NCI-H187 (cell line): ENCODE results near the gene MICALL2.

Experiments
- DNase-seq, 2 experiments: peaks; one replicate each; lab custom pipeline; 2025; lab: John Stamatoyannopoulos, UW

MICALL2 gene

GRCh38 chr7:1433128-1433920 lies 25.9 kb downstream of the MICALL2 start:
- DNase-seq, result no peak

- peak in 1 of 2 experiments; percentile 15 for DNase-seq
These were observed 26.7 kb downstream of the MICALL2 start for GRCh38 chr7:1432411-1433082.

GRCh38 chr7:1431634-1432380 lies 27.5 kb downstream of the MICALL2 start:
- DNase-seq, result no peak

- DNase-seq, result no peak
These were observed 28.0 kb downstream of the MICALL2 start for GRCh38 chr7:1431226-1431625.

GRCh38 chr7:1430056-1430845 lies 29.0 kb downstream of the MICALL2 start:
- no peak for DNase-seq

GRCh38 chr7:1428941-1429501 lies 30.2 kb downstream of the MICALL2 start:
- no peak for DNase-seq

GRCh38 chr7:1427064-1427657 lies 32.1 kb downstream of the MICALL2 start:
- no peak for DNase-seq

- no peak for DNase-seq
These were observed 32.8 kb downstream of the MICALL2 start for GRCh38 chr7:1426474-1426873.

GRCh38 chr7:1425292-1426136 lies 33.8 kb downstream of the MICALL2 start:
- no peak for DNase-seq

GRCh38 chr7:1424041-1424440 lies 35.2 kb downstream of the MICALL2 start:
- no peak for DNase-seq

GRCh38 chr7:1423264-1423811 lies 35.9 kb downstream of the MICALL2 start:
- DNase-seq, result no peak

GRCh38 chr7:1422512-1423263 lies 36.6 kb downstream of the MICALL2 start:
- no peak for DNase-seq

GRCh38 chr7:1421946-1422345 lies 37.3 kb downstream of the MICALL2 start:
- DNase-seq, result no peak

- no peak for DNase-seq
These were observed 38.1 kb downstream of the MICALL2 start for GRCh38 chr7:1421020-1421790.

GRCh38 chr7:1419688-1420087 lies 39.6 kb downstream of the MICALL2 start:
- DNase-seq, result no peak

- no peak for DNase-seq
These were observed 40.0 kb downstream of the MICALL2 start for GRCh38 chr7:1419310-1419634.

- DNase-seq, result no peak
These were observed 40.6 kb downstream of the MICALL2 start for GRCh38 chr7:1418505-1419309.
